22Rv1 (cell line): ENCODE measurements around the gene ATE1.

Source experiments
- CTCF ChIP-seq: fragments of 450-650 bp; IDR thresholded peaks from 2 replicates; pipeline ENCODE4 v1.5.1; 2017; ENCODE audit warnings: mild to moderate bottlenecking
- ZFX ChIP-seq: fragments of 450-650 bp; IDR thresholded peaks from 2 replicates; pipeline ENCODE4 v1.6.1; 2017; ENCODE audit warnings: antibody characterized with exemption, borderline replicate concordance

GRCh38 chr10:121830101-121830500 lies 97.7 kb downstream of the ATE1 start:
- TF ChIP-seq CTCF (no peak), ZFX (no peak)
